ENCODE data around the gene SCAMP3. TPM values are rescaled to one million over a fixed set of nuclear protein-coding genes. Genes with fewer than 3 reads are reported as not detected.
A peak's percentile ranks its signal among the peaks of the same experiment; 100 is the strongest.

Gene SCAMP3
- total and polyA plus RNA-seq, 2 of the 4 experiments (the other 2 are of a cell fraction): 30.5 to 118 TPM

DNA sequence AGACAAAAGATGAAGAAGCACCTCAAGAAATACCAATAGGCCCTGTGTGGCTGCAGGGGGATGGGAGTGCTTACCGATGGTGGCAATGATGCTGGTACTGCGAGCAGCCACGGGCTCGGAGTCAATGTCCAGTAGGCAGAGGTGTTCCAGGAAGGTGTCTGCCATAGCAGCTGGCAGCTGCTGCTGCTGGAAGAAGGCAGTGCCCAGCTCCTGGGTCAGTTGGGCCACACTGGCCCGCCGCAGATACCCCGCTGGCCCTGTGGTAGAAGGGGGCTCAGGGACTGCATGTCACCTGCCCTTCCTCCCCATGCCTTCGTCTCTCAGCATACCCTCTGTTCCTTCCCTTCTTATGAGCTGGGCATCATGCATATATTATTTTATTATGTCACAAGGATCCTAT, 37.9 kb upstream of the SCAMP3 start:
- Histone ChIP-seq H3K18ac (ENCODE audit: low read depth, low read length) (no peak overlapping the region), H3K4me3 (ENCODE audit: insufficient read depth, low read depth, low read length) (no peak overlapping the region), H3K4ac (ENCODE audit: low read depth, low read length) (no peak overlapping the region), H4K5ac (ENCODE audit: low read depth, low read length) (no peak overlapping the region), H2BK5ac (ENCODE audit: low read depth, low read length, poor library complexity, severe bottlenecking) (no peak overlapping the region), H3K27ac (ENCODE audit: insufficient read depth, low read length) (no peak overlapping the region), H2BK15ac (ENCODE audit: low read depth, low read length) (no peak overlapping the region), H4K20me1 (ENCODE audit: insufficient read depth, low read length) (no peaks in the 10 kb centered on the region), H2BK120ac (ENCODE audit: low read depth, low read length) (no peak overlapping the region), H3K14ac (replicated peaks; ENCODE audit: low read depth, low read length) (no peak overlapping the region), H3K23ac (ENCODE audit: low read depth, low read length) (no peak overlapping the region), H3K27me3 (ENCODE audit: control insufficient read depth, insufficient read depth, low read length) (peaks cover 33% of the 10 kb centered on the region), H3K4me1 (ENCODE audit: control insufficient read depth, insufficient read depth, low read length) (no peaks in the 10 kb centered on the region), H2AFZ (replicated peaks; ENCODE audit: low read length, poor library complexity) (peak overlapping the region; percentile 33), H4K8ac (ENCODE audit: low read depth in 2 of 2, low read length in 2 of 2) (no peak overlapping the region), H3K9me1 (ENCODE audit: insufficient read depth, low read length) (no peaks in the 10 kb centered on the region), H2AK5ac (ENCODE audit: low read depth, low read length) (no peak overlapping the region), H3K56ac (ENCODE audit: extremely low read depth, insufficient read depth, low read length) (no peak overlapping the region), H4K91ac (ENCODE audit: insufficient read depth, low read depth, low read length) (no peak overlapping the region), H2AK9ac (replicated peaks; ENCODE audit: low read depth, low read length, poor library complexity) (no peak overlapping the region), H3K36me3 (ENCODE audit: control insufficient read depth, insufficient read depth, low read length) (no peaks in the 10 kb centered on the region), H3K9me3 (ENCODE audit: control insufficient read depth, insufficient read depth, low read length) (no peaks in the 10 kb centered on the region), H3K79me1 (ENCODE audit: low read depth in 1 of 2, low read length in 2 of 2) (no peaks in the 10 kb centered on the region), H2BK20ac (ENCODE audit: low read depth, low read length) (no peak overlapping the region), H3K4me2 (ENCODE audit: low read depth, low read length) (no peak overlapping the region), H3K9ac (ENCODE audit: low read depth, low read length) (no peak overlapping the region)
- intact Hi-C loops (cut with micrococcal nuclease) (no loop called here), in situ Hi-C loops (cut with MboI; ENCODE audit: low sequenced_read_pairs) (no loop called here), dilution Hi-C loops (cut with HindIII; ENCODE audit: low sequenced_read_pairs, unreplicated experiment) (no loop called here)
- POLR2A ChIA-PET (ENCODE audit: unreplicated experiment): interaction anchor here (0.7 kb wide), 1 partner anchor 21 kb away, joined by 12 read pairs; the partner anchor contains the start of gene RUSC1
- BruUV-seq (replicated peaks): no TSS peak
- ATAC-seq (ENCODE audit: low read depth) (no peak), DNase-seq (no peak)
- no CpG with 5 or more reads among the region's 8 CpGs for WGBS, 2 experiments (ENCODE audit: extremely low coverage in 2 of 2, insufficient read length in 1 of 2)
- no peak for TF ChIP-seq RCOR1 (IDR thresholded peaks at IDR 0.05; ENCODE audit: insufficient replicate concordance, low read length)
- TF ChIP-seq, protein P1, sequence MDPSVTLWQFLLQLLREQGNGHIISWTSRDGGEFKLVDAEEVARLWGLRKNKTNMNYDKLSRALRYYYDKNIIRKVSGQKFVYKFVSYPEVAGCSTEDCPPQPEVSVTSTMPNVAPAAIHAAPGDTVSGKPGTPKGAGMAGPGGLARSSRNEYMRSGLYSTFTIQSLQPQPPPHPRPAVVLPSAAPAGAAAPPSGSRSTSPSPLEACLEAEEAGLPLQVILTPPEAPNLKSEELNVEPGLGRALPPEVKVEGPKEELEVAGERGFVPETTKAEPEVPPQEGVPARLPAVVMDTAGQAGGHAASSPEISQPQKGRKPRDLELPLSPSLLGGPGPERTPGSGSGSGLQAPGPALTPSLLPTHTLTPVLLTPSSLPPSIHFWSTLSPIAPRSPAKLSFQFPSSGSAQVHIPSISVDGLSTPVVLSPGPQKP (IDR thresholded peaks at IDR 0.05; ENCODE audit: borderline replicate concordance, low read depth, low read length): no peak
- TF ChIP-seq CHD1 (IDR thresholded peaks at IDR 0.05; ENCODE audit: low read depth, low read length): no peak
- no peak for TF ChIP-seq SMC3 (IDR thresholded peaks at IDR 0.05; ENCODE audit: low read depth, low read length)
- TF ChIP-seq RFX5 (IDR thresholded peaks at IDR 0.05; ENCODE audit: low read depth, low read length): no peak
- TF ChIP-seq, protein P2, sequence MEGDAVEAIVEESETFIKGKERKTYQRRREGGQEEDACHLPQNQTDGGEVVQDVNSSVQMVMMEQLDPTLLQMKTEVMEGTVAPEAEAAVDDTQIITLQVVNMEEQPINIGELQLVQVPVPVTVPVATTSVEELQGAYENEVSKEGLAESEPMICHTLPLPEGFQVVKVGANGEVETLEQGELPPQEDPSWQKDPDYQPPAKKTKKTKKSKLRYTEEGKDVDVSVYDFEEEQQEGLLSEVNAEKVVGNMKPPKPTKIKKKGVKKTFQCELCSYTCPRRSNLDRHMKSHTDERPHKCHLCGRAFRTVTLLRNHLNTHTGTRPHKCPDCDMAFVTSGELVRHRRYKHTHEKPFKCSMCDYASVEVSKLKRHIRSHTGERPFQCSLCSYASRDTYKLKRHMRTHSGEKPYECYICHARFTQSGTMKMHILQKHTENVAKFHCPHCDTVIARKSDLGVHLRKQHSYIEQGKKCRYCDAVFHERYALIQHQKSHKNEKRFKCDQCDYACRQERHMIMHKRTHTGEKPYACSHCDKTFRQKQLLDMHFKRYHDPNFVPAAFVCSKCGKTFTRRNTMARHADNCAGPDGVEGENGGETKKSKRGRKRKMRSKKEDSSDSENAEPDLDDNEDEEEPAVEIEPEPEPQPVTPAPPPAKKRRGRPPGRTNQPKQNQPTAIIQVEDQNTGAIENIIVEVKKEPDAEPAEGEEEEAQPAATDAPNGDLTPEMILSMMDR (conservative IDR thresholded peaks at IDR 0.05; ENCODE audit: low read depth, low read length): no peak
- no peak for TF ChIP-seq NFE2L2 (IDR thresholded peaks at IDR 0.05; ENCODE audit: low read depth, low read length)
- TF ChIP-seq FOS (IDR thresholded peaks at IDR 0.05; ENCODE audit: low read depth, low read length): no peak
- no peak for TF ChIP-seq BHLHE40 (IDR thresholded peaks at IDR 0.05; ENCODE audit: low read depth, low read length)
- TF ChIP-seq MXI1 (IDR thresholded peaks at IDR 0.05; ENCODE audit: borderline replicate concordance, low read depth, low read length): no peak
- TF ChIP-seq MAZ (IDR thresholded peaks at IDR 0.05; ENCODE audit: borderline replicate concordance, low read depth, low read length): no peak
- TF ChIP-seq USF2 (IDR thresholded peaks at IDR 0.05; ENCODE audit: low read depth, low read length): no peak
- CTCF ChIA-PET: no interaction called here
